ENCODE measurements around the gene FAM83E. TPM values are rescaled to one million over a fixed set of nuclear protein-coding genes. Genes with fewer than 3 reads are reported as not detected.

FAM83E gene
- polyA plus RNA-seq, 2 of the 4 experiments (the other 2 are of a cell fraction): 0.16 to 0.41 TPM

GRCh38 chr19:48571378-48572162 is 43.3 kb downstream of the FAM83E start (continued):
- TF ChIP-seq ZFP36 (IDR thresholded peaks at IDR 0.05; ENCODE audit: borderline replicate concordance, partially characterized antibody) (peak; percentile 93), HOXB5 (CRISPR knock-in tag; IDR thresholded peaks at IDR 0.05) (no peak), CBX8 (IDR thresholded peaks at IDR 0.05) (no peak), NFE2L2 (conservative IDR thresholded peaks at IDR 0.05; ENCODE audit: low read length) (no peak), FOSB (CRISPR knock-in tag; IDR thresholded peaks at IDR 0.05) (peak; percentile 78; the same call in 1 of the 2 replicates), REST (IDR thresholded peaks at IDR 0.05) (no peak), ZNF302 (CRISPR knock-in tag; IDR thresholded peaks at IDR 0.05) (peak; percentile 20; the same call in 1 of the 2 replicates), KDM1A (IDR thresholded peaks at IDR 0.05; ENCODE audit: low read depth) (peak; percentile 91), RNF2 (IDR thresholded peaks at IDR 0.05; ENCODE audit: borderline replicate concordance, low read depth) (no peak), JUN (IDR thresholded peaks at IDR 0.05) (0 out of 5 replicates have a peak, but pooled peaks of 1 of the 2 experiments have one; percentile 44), POLR2AphosphoS2 (conservative IDR thresholded peaks at IDR 0.05; ENCODE audit: low read length) (no peak)

- Histone ChIP-seq H3K4me2 (no peak overlapping the region), H3K4me1 (peaks cover 85% of the 10 kb centered on the region), H3K27ac (peak overlapping the region; percentile 97 to 100), H3K4me3 (no peak overlapping the region), H3K9me3 (no peaks in the 10 kb centered on the region)
- ChIA-PET CTCF (interaction anchor here (0.8 to 21.8 kb wide), 5 partner anchors 9 to 63 kb away, joined by 3 to 618 read pairs (median 11); no protein-coding TSS in a partner anchor), POLR2A (no interaction called here)
- no peak for ATAC-seq
- DNase-seq (ENCODE audit: low read depth in 1 of 2, low spot score in 1 of 2): no peak
- TF ChIP-seq MAZ (IDR thresholded peaks at IDR 0.05; ENCODE audit: borderline replicate concordance, low read depth, low read length): no peak
- TF ChIP-seq RNF2 (IDR thresholded peaks at IDR 0.05; ENCODE audit: borderline replicate concordance, low read depth): no peak
- TF ChIP-seq CEBPB (IDR thresholded peaks at IDR 0.05): no peak
- TF ChIP-seq SREBF2 (IDR thresholded peaks at IDR 0.05): no peak
- no peak for TF ChIP-seq ESRRA (IDR thresholded peaks at IDR 0.05; ENCODE audit: borderline replicate concordance, low read length)
- no peak for TF ChIP-seq FOSB (CRISPR knock-in tag; IDR thresholded peaks at IDR 0.05)
- no peak for TF ChIP-seq CTCF (IDR thresholded peaks at IDR 0.05)
- no peak for TF ChIP-seq EHF (CRISPR knock-in tag; IDR thresholded peaks at IDR 0.05)
- no peak for TF ChIP-seq HMGXB4 (CRISPR knock-in tag; IDR thresholded peaks at IDR 0.05; ENCODE audit: borderline replicate concordance)
- no peak for TF ChIP-seq ZNF302 (CRISPR knock-in tag; IDR thresholded peaks at IDR 0.05)
- WGBS (ENCODE audit: missing lambda C conversion rate): 90% methylated on average over 11 of the region's 11 CpGs
- no peak for FAIRE-seq
Measured at GRCh38 chr19:48569814-48570213, 45.1 kb downstream of the FAM83E start.
